GM21360 (cell line): ENCODE measurements around the gene ZFTA.
"Not testable (repeated sequence)": the region's sequence is repeated elsewhere in the genome, so short reads cannot be mapped to it uniquely, and the experiment has no call there.

ENCODE experiments used
- ATAC-seq: cut with Tn5 transposase; IDR thresholded peaks from one replicate; pipeline ENCODE4 v1.9.1; 2021; ENCODE audit warnings: mild to moderate bottlenecking, moderate library complexity; ENCODE audit not compliant: unreplicated experiment

Gene ZFTA

DNA sequence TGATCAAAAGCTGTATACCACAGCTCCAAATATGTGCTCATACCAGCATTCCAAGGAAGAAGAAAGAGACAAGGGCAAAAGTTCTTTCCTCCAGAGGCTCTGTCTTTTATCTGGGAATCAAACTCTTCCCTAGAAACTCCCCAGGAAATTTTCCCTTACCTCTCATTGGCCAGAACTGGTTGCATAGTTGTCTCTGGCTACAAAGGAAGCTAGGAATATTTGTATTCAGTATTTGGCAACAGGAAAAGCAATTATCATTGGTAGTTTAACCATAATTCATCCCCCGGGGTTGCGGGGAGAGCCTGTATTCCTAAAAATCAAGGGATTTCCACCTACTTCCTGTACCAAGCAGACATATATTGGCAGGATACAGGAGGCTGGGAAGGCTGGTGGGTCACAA lies 10.5 kb upstream of the ZFTA start:
- no peak for ATAC-seq

DNA sequence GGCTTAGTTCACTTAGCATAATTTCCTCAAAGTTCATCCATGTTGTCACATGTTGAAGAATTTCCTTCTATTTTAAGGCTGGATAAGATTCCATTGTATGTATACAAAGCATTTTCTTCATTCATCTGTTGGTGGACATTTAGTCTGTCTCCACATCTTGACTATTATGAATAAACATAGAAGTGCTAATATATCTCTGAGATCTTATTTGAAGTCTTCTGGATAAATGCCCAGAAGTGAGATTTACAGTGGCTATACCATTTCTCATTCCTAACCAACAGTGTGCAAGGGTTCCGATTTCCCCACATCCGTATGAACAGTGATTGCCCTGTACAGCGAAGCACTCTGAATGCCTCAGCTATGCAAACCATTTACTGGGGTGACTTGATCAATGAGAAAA lies 6.6 kb upstream of the ZFTA start:
- ATAC-seq, result no peak

DNA sequence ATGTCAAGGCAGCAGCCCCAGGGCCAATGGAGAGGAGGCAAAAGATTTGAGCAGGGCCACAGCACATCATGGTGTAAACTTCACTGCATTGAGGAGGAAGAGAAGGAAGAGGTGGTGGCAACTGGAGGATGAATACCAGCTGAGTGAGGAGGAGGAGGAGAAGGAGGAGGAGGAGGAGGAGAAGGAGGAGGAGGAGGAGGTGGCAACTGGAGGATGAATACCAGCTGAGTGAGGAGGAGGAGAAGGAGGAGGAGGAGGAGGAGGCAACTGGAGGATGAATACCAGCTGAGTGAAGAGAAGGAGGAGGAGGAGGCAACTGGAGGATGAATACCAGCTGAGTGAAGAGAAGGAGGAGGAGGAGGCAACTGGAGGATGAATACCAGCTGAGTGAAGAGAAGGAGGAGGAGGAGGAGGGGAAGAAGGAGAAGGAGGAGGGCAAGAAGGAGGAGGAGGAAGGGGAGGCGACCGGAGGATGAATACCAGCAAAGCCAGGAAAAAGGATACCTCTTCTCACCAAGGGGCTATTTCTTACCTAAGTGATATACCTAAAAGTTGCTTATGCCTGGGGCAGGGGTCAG lies 3.3 kb upstream of the ZFTA start:
- not testable (repeated sequence) for ATAC-seq

DNA sequence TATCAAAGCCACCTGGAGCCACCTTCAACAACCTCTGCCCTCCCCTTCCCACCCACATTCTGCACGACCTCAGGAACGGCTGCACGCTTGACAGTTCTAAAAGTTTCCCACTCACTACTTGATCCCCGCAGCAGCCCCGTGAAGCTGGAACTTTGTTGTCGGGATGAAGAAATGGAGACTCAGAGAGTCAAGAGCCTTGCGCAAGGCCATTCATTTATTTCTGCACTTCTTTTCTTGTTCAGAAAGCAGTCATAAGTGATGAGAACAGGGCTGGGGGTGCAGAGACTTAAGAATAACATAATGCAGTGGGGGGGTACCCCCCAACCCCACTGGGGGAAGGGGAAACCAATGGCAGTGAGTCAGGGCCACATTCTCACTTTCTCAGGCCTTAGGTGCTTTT lies 2.2 kb upstream of the ZFTA start:
- no peak for ATAC-seq

DNA sequence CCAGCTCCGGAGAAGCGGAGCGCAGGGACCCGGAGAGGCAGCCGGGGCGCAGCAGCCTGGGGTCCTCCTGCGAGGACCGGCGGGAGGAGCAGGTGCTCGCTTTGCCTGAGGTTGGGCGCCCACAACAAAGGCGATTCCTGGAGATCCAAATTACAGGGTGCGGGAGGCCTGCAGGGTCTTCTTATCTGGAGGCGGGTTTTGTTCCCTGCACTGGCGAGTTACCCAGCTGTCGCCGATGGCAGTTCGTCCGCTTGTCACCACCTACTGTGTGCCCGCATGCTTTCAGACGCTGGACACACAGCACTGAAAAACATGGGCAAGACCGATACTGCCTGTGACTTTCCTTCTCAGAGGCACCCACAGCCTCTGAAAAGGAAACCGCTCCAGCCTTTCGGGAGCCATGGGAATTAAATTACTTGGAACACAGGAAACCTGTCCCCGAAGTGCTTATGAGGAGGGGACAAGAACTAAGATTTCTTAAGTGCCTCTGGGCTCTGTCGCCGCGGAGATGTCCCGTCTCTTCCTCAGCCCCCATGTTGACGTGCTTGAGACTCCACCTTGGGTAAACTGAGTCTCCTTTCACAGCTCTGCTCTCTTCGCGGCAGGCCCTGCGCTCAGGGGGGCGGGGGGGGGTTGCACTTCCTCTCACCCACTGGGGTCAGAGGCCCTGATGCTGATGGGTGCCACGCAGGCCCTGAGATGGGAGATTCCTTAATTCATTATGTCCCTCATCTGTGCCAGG lies 1.3 kb upstream of the ZFTA start:
- no peak for ATAC-seq

DNA sequence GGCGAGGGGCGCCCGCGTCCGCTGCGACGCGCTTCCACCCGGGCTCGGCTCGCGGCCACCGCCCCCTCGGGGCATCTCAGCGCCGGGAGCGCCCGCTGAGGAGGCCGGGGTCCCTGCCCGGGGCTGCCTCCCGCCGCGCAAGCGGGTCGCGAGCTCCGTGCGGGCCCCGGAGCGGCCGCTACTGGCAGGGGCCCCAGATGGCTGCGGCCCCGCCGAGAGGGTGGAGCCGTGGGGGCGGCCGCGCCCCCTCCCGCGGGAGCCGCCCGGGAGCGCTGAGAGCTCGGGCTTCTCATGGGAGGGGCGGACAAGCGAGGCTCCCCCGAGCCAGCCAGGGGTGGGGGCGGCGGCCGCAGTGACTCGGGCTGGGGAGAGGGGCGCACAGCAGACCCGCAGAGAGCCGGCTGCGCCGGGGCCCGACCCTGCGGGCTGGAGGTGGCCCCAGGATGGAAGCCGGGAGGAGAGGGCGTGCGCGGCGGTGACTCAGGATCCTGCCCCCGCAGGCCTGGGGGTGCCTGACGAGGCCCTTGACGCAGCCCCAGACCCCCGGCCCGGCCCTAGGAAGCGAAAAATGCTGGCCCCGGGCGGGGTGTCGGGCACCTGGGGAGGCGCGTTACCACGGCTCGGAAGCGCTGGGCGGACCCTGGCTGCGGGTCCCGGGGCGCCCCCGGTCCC lies 603 bp upstream of the ZFTA start:
- ATAC-seq, result peak; percentile 33

DNA sequence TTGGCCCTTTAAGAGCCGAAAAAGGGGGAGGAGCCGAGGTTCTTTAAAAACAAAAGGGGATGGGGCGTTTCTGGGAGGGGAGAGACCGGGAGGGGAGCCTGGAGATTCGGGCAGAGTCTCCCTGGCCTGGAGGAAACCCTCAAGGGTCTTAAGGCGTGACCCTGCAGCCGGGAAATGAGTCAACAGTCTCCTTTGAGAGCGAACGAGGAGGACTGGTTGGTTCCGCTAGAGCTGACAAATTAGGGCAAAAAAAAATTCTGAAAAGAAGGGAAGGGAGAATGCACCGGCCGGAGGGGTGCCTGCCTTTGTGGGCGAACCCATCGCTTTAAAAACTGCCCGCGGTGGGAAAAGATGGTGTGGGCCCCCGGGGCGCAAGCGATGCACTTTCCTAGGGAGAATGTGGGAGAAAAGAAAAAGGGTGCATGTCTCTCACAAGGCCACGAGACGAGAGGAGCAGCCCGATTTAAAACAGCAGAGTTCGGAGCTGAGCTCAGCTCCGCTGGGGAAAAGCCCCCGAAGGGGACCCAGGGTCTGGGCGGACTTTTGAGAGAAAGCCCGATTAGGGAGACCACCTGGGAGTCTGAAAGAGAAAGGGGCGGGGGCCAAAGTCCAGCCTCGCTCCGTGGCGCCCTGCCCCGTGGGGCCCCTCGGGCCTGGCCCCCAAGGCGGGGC lies 874 bp downstream of the ZFTA start:
- no peak for ATAC-seq

DNA sequence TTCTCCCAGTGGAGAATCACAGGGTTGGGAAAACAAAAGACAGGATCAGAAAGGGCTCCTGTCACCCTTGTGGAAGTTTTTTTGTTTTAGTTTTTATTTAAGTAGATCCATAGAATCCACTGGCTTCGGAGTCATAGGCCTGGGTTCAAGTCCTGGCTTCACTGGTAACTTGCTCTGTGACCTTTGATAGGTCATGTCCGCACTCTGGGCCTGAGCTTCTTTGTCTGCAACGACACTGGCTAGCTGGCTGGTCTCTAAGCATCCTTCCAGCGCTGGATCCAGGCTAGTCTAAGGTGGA lies 1.4 kb downstream of the ZFTA start:
- ATAC-seq, result no peak

DNA sequence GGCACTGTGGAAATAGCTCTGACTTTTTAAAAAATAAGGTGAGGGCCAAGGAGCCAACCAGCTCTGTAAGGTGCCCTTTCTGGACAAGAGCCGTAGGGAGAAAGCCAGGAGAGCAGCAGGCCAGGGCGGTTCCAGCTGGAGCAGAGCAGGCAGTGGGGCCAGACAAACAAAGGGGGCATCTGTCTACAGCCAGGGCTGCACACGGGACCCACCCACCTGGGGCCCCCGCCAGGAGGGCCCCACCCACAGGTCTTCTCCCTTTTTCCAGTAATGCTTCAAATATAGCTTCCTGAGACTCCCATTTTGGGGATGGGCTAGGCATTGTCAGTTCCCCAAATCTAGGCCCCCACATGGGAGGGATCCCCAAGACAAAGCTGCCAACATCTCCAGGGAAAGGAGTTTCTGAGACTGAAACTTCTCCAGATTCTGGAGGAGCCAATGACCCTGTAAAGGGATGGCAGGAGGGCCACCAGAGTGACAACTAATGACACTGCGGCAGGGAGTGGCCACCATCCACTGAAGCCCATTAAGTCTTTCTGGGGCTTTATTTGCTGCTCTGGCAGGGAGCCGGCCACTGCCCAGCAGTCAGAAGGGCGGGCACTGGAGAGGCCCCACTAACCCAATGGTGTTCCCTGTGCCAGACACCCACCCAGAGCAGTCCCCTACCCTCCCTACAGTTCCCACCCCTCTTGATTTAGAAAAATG lies 1.9 kb downstream of the ZFTA start:
- ATAC-seq, result no peak

DNA sequence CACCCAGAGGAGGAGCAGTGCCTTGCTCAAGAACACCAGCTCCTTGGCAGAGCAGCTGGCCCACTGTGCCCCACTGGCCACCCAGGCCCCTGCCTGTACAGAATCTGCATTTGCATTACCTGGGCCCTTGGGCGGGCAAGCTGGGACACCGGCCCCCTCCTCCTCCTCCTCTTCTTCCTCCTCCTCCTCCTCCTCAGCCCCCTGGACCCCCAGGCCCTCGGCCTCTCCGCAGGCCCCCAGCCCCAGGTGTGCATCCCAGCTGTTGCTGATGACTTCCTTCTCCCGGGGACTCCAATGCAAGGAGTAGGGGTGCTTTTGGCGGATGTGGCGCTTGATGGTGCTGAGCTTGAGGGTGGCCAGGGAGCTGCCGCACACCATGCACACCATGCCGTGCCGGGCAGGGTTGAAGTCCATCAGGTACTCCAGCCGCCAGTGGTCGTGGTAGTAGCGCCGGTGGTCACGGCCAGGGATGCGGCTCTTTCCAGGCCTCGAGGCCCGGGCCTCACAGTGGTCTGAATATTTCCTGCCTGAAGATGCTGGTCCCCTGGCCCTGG lies 2.8 kb downstream of the ZFTA start:
- ATAC-seq, result no peak

DNA sequence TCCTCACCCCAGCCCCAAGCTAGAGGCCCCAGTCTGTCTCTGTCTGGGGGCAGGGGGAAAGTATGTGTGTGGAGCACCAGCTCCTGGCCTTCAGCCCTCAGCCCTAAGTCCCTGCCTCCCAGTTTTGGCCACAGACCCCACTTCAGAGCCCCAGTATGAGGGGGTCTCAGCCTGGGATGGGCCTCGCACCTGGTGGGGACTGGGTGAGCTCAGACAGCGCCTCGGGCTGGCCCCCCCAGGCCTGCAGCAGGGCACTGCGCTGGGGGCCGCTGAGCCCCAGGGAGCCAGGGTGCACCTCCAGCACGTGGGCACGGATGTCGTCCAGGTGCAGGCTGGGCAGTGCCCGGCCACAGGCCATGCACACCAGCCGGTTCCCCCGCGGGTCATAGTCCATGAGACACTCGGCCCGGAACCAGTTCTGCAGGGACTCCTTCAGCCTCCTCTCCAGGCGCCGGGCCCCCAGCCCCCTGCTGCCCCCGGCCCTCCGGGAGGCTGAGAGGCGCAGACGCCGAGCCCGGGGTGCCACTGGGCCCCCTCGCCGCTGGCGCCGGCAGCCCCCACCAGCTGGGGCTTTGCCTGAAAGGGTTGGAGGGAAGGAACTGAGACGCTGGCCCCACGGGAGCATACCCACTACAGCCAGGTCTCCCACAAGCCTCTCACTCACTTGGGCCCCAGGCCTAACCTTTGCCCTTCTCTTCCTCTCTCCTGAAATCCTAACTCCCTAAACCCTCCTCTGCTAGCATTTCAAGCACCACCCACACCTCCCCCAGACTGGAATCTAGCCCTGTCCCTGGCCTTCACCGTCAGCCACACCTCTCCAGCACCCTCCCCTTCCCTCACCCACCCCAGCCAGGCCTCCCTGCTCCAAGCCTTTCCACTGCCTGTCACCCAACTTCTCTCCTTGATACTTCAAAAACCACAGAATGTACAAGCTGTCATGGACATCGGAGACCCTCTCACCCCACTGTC lies 3.6 kb downstream of the ZFTA start:
- ATAC-seq, result no peak

DNA sequence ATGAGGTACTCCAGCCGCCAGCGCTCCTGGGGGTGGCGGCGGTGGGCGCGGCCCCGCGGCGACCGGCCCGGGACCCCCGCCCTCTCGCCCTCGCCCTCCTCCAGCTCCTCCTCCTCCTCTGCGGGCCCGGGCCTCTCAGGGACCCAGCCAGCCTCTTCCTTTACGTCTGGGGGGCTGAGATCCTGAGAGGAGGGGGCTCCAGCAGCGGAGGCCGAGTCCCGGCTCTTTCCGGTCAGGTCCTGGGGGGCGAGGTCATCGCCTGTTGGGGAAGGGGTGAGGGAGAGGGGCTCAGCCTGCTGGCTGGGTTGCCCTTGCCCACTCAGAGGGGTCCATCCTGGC lies 4.3 kb downstream of the ZFTA start:
- ATAC-seq, result no peak

DNA sequence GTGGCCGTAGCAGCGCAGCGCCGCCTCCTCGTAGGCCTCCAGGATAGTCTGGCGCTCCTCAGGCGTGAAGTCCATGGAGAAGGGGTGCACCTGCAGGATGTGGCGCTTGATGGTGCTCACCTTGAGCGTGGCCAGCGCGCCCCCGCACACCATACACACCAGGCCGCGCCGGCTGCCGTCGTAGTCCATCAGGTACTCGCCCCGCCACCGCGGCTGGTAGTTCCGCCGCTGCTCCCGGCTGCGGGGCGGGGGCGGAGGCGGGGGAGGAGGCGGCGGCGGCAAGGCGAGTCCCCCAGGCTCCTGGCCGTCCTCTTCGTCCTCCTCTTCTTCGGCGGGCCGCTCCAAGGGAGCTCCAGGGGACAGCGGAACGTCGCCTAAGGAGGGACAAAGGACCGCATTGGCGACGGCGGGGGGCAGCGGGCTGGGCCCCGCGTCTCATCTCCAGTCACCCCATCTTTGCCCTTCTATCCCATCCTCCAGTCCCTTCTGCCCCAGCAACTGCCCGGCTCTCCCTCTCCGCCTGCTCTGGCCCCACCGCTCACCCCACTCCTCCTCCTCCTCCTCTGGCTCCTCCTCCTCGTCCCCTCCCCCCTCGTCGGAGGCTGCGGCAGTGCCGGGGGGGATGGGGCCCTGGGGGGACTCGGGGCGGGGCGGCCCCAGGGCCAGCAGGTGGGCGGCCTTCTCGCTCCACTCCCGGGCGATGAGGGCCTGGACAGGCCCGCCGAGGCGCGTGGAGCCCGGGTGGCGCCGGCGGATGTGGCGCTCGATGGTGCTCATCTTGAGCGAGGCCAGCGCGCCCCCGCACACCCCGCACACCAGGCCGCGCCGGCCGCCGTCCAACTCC lies 4.9 kb downstream of the ZFTA start:
- no peak for ATAC-seq

DNA sequence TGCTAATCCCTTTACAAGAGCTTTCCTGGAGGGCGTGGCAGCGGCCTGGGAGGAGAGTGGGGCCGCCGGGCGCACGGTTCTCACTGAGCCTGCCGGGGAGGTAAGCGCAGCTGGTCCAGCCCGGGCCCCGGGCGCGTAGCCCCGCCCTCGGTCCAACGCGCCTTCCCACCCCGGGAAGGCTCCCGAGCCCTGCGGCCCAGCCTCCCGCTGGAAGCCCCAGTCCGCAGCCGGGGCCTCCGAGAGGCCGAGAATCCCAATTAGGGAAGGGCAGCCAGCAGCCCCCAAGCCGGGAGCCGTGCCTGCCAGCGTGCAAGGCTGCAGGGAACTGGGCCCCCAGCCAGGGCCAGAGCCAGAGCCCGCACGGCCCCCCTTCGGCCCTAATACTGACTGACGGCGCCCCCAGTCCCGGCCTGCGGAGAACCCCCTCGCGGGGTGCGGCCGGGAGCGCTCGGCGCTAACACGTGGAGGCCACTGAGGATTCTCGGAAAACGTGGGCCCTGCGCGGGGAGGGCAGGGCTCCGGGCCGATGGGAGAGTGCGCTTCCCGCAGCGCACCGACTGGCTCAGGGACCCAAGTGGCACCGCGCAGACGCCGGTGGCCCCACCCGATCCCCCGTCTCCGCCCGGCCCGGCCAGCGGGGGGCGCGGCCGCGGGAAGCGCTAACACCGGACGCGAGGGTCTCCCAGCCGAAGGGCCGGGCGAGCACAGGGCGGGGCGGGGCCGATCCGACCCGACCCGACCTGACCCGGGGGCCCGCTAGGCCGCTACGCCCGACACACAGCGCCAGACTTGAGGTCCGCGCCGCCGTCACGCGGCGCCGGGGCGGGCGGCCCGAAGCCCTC lies 5.7 kb downstream of the ZFTA start:
- no peak for ATAC-seq

DNA sequence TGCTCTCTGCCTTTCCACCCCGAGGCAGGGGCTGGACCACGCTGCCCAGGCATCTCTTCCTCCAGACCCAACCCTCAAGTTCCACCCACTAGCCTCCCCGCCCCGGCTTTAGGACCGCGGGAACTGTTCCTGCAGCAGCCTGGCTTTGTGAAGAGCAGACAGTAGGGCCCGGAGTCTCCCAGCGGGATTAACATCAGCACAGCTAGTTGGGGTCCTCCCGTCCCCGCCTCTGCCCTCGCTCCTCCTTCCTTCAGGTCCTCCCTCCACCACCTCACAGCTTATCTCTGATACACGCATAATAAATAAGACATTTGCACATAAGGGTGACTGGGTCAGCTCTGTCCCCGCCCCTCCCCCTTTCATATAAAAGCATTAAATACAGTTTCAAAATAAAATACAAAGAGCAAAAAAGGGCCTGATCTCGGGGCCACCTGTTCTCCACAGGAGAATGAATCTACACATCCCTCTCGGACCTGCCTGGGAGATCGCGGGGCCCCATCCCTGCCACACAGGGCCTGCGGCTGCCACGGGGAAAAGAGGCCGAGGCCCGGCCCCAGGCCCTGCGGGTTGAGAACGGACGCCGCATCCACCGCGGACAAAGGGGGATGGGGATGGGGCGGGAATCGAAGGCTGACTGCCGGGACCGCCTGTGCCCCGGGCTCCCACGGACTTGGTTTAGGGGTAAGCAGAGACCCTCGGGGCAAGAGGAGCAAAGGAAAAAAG lies 6.5 kb downstream of the ZFTA start:
- ATAC-seq, result no peak

DNA sequence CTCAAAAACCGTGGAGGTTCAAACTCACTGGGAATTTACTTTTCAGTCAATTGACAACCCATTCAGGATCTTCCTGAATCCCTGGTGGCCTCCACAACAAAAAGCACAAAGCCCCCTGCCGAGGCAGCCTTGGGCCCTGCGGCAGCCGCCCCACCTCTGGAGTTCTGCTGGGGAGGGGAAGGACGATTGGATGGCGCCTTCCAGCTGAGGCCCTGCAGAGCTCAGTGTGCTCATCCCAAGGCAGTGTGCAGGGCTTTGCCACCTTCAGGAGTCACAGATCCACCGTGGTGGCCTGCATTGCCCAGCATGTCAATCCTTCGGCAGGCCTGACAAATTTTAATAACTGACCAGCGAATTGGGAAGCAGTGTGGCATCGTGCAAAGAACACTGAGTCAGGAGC lies 7.4 kb downstream of the ZFTA start:
- ATAC-seq, result no peak

DNA sequence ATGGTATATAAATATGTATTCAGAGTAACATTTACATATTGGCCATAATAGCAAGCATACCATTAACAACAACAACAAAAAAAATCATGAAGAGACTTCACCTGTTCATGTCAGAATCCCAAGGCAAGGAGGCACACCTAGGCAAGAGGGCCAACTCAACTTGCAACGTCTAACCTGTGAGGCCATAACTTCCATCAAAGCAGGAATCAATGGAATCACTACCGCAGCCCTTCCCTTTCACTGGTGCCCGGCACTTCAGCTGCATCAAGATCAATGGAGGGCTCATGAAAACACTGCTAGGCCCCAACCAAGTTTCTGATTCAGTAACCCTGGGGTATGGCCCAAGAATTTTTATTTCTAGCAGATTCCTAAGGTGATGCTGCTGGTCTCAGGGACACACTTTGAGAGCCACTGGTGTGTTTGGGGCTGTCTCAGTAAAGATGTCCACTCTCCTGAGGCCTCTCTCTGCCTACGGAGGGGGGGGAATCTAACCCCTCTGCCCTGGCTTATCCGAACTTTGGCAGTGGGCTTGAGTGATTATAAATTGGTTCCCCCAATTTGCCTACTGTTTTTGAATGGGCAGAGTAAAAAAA lies 8.0 kb downstream of the ZFTA start:
- ATAC-seq, result no peak
